ENCODE data around the gene PTBP3. TPM values are rescaled to one million over a fixed set of nuclear protein-coding genes. Genes with fewer than 3 reads are reported as not detected.

The PTBP3 gene
- total and polyA plus RNA-seq, 2 of the 4 experiments (the other 2 are of a cell fraction): 8.6 to 15.6 TPM

DNA sequence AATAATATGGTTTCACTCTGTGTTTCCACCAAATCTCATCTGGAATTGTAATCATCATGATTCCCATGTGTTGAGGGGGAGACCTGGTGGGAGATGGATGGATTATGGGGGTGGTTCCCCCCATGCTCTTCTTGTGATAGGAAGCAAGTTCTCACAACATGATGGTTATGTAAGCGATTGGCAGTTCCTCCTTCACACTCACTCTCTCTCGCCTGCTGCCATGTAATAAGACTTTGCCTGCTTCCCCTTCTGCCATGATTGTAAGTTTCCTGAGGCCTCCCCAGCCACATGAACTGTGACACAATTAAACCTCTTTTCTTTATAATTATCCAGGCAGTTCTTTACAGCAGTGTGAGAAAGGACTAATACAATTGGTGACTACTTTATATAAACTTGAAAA is 48.4 kb downstream of the PTBP3 start:
- Histone ChIP-seq H4K91ac (ENCODE audit: insufficient read depth, low read depth, low read length) (no peak overlapping the region), H3K9me3 (ENCODE audit: control insufficient read depth, insufficient read depth, low read length) (peaks cover 13% of the 10 kb centered on the region), H2AFZ (replicated peaks; ENCODE audit: low read length, poor library complexity) (no peak overlapping the region), H2BK120ac (ENCODE audit: low read depth, low read length) (no peak overlapping the region), H4K5ac (ENCODE audit: low read depth, low read length) (no peak overlapping the region), H2BK20ac (ENCODE audit: low read depth, low read length) (no peak overlapping the region), H3K36me3 (ENCODE audit: control insufficient read depth, insufficient read depth, low read length) (peaks cover 12% of the 10 kb centered on the region; the same call in 1 of the 2 replicates), H3K4me2 (ENCODE audit: low read depth, low read length) (no peak overlapping the region), H2BK5ac (ENCODE audit: low read depth, low read length, poor library complexity, severe bottlenecking) (no peak overlapping the region), H3K23ac (ENCODE audit: low read depth, low read length) (no peak overlapping the region), H3K9me1 (ENCODE audit: insufficient read depth, low read length) (no peaks in the 10 kb centered on the region), H2AK5ac (ENCODE audit: low read depth, low read length) (no peak overlapping the region), H3K79me1 (ENCODE audit: low read depth in 1 of 2, low read length in 2 of 2) (peaks cover 41 to 48% of the 10 kb centered on the region in 2 experiments), H3K18ac (ENCODE audit: low read depth, low read length) (no peak overlapping the region), H3K4me1 (ENCODE audit: control insufficient read depth, insufficient read depth, low read length) (peaks cover 2% of the 10 kb centered on the region), H3K27ac (ENCODE audit: insufficient read depth, low read length) (no peak overlapping the region), H4K20me1 (ENCODE audit: insufficient read depth, low read length) (peaks cover 2% of the 10 kb centered on the region; the same call in 1 of the 2 replicates), H2BK15ac (ENCODE audit: low read depth, low read length) (no peak overlapping the region), H3K4ac (ENCODE audit: low read depth, low read length) (no peak overlapping the region), H2AK9ac (replicated peaks; ENCODE audit: low read depth, low read length, poor library complexity) (no peak overlapping the region), H3K27me3 (ENCODE audit: control insufficient read depth, insufficient read depth, low read length) (no peaks in the 10 kb centered on the region), H3K14ac (replicated peaks; ENCODE audit: low read depth, low read length) (no peak overlapping the region), H4K8ac (ENCODE audit: low read depth in 2 of 2, low read length in 2 of 2) (no peak overlapping the region), H3K56ac (ENCODE audit: extremely low read depth, insufficient read depth, low read length) (no peak overlapping the region), H3K4me3 (ENCODE audit: insufficient read depth, low read depth, low read length) (no peak overlapping the region), H3K9ac (ENCODE audit: low read depth, low read length) (no peak overlapping the region)
- BruUV-seq (replicated peaks): no TSS peak
- DNase-seq: no peak
- intact Hi-C loops (cut with micrococcal nuclease) (loop anchor here (5.0 kb wide), 1 partner anchor 773 kb away; no protein-coding TSS in a partner anchor), dilution Hi-C loops (cut with HindIII; ENCODE audit: low sequenced_read_pairs, unreplicated experiment) (no loop called here), in situ Hi-C loops (cut with MboI; ENCODE audit: low sequenced_read_pairs) (no loop called here)
- no CpG with 5 or more reads among the region's 2 CpGs for WGBS, 2 experiments (ENCODE audit: extremely low coverage in 2 of 2, insufficient read length in 1 of 2)
- CTCF ChIA-PET: no interaction called here
- TF ChIP-seq SMC3 (IDR thresholded peaks at IDR 0.05; ENCODE audit: low read depth, low read length) (no peak), BHLHE40 (IDR thresholded peaks at IDR 0.05; ENCODE audit: low read depth, low read length) (no peak), NFE2L2 (IDR thresholded peaks at IDR 0.05; ENCODE audit: low read depth, low read length) (no peak), MAZ (IDR thresholded peaks at IDR 0.05; ENCODE audit: borderline replicate concordance, low read depth, low read length) (no peak), MAFK (IDR thresholded peaks at IDR 0.05; ENCODE audit: low read depth, low read length) (no peak), POLR2A (IDR thresholded peaks at IDR 0.05; ENCODE audit: low read depth, low read length) (no peak), ELK1 (IDR thresholded peaks at IDR 0.05; ENCODE audit: borderline replicate concordance, low read depth, low read length) (no peak), RAD21 (IDR thresholded peaks at IDR 0.05; ENCODE audit: low read length) (no peak), RFX5 (IDR thresholded peaks at IDR 0.05; ENCODE audit: low read depth, low read length) (no peak), CTCF (conservative IDR thresholded peaks at IDR 0.05; ENCODE audit: low read depth, low read length) (no peak), RCOR1 (IDR thresholded peaks at IDR 0.05; ENCODE audit: insufficient replicate concordance, low read length) (no peak), CEBPB (IDR thresholded peaks at IDR 0.05; ENCODE audit: low read depth, low read length) (no peak), MXI1 (IDR thresholded peaks at IDR 0.05; ENCODE audit: borderline replicate concordance, low read depth, low read length) (no peak), CHD1 (IDR thresholded peaks at IDR 0.05; ENCODE audit: low read depth, low read length) (no peak)
- POLR2A ChIA-PET (ENCODE audit: unreplicated experiment): no interaction called here
- ATAC-seq (ENCODE audit: low read depth): no peak

All from IMR-90 (cell line).